ENCODE results near the gene TK1.
"Not testable (repeated sequence)": the region's sequence is repeated elsewhere in the genome, so short reads cannot be mapped to it uniquely, and the experiment has no call there.

TK1 gene
- total RNA-seq: 0.65 to 3.4 (median 3.3) reads per million in 3 experiments

GRCh38 chr17:78186692-78187595 is at the start of gene TK1, which contains the start of gene AFMID:
Gene TK1, minus strand, starts transcription at chr17:78187052. Its CDS starts 58 bp downstream, at chr17:78186994.
Gene AFMID, plus strand, starts transcription at chr17:78187362. Its CDS starts 9 bp downstream, at chr17:78187371.
- peak; percentile 61 for DNase-seq

GRCh38 chr17:78235885-78236284 is 49.0 kb upstream of the TK1 start:
- no peak for DNase-seq

- DNase-seq: not testable (repeated sequence)
Observed at GRCh38 chr17:78235022-78235421, 48.2 kb upstream of the TK1 start.

- no peak for DNase-seq
Observed at GRCh38 chr17:78234261-78234865, 47.5 kb upstream of the TK1 start.

- DNase-seq: no peak
Observed at GRCh38 chr17:78233678-78234077, 46.8 kb upstream of the TK1 start.

GRCh38 chr17:78232859-78233173 is 46.0 kb upstream of the TK1 start:
- no peak for DNase-seq

GRCh38 chr17:78231991-78232858 is 45.4 kb upstream of the TK1 start:
- no peak for DNase-seq

GRCh38 chr17:78230996-78231935 is 44.4 kb upstream of the TK1 start, which contains the start of gene TMEM235:
Gene TMEM235, plus strand, starts transcription at chr17:78231631. Its CDS starts 393 bp downstream, at chr17:78232024.
- no peak for DNase-seq

GRCh38 chr17:78230252-78230962 is 43.6 kb upstream of the TK1 start:
- no peak for DNase-seq

GRCh38 chr17:78228176-78228575 is 41.3 kb upstream of the TK1 start:
- DNase-seq: no peak

- no peak for DNase-seq
Observed at GRCh38 chr17:78227455-78227916, 40.6 kb upstream of the TK1 start.

GRCh38 chr17:78226759-78227454 is 40.1 kb upstream of the TK1 start:
- no peak for DNase-seq

- DNase-seq: no peak
Observed at GRCh38 chr17:78226055-78226758, 39.4 kb upstream of the TK1 start.

- no peak for DNase-seq
Observed at GRCh38 chr17:78225088-78225865, 38.4 kb upstream of the TK1 start.

- no peak for DNase-seq
Observed at GRCh38 chr17:78224231-78225087, 37.6 kb upstream of the TK1 start.

GRCh38 chr17:78223765-78224164 is 36.9 kb upstream of the TK1 start:
- no peak for DNase-seq

- DNase-seq: no peak
Observed at GRCh38 chr17:78223061-78223460, 36.2 kb upstream of the TK1 start.

All from central memory CD4-positive, alpha-beta T cell (primary cell).